Measurements from ENCODE around the gene NOXA1.

GRCh38 chr9:137387891-137388560 lies 35.2 kb upstream of the NOXA1 start:
- no peak for TF ChIP-seq EZH2 (IDR thresholded peaks at IDR 0.05; ENCODE audit: low read length)
- TF ChIP-seq CTCF (optimal IDR thresholded peaks at IDR 0.05 in 1 of 3, IDR thresholded peaks at IDR 0.05 in 1 of 3, conservative IDR thresholded peaks at IDR 0.05 in 1 of 3; ENCODE audit: extremely low read depth in 1 of 3, insufficient read depth in 2 of 3, low read length in 3 of 3) = no peak

Measured in keratinocyte (primary cell).